A549 (cell line): ENCODE data around the gene DPP10.

Source experiments
- BHLHE40 ChIP-seq: IDR thresholded peaks from 2 replicates; pipeline ENCODE4 v1.6.1; 2012; ENCODE audit warnings: low read depth, low read length, inconsistent platforms
- MAFK ChIP-seq: fragments of 450-650 bp; IDR thresholded peaks from 2 replicates; pipeline ENCODE4 v1.6.1; 2014; ENCODE audit not compliant: partially characterized antibody
- MAX ChIP-seq: IDR thresholded peaks from 2 replicates; pipeline ENCODE4 v1.6.1; 2012
- MYC ChIP-seq: IDR thresholded peaks from 2 replicates; pipeline ENCODE4 v1.6.1; 2012; ENCODE audit warnings: mild to moderate bottlenecking, inconsistent platforms, low read length, improper control_type of control experiment, borderline replicate concordance
- NFE2L2 ChIP-seq: fragments of 150-350 bp; conservative IDR thresholded peaks from 2 replicates; pipeline ENCODE4 v1.6.1; 2014; ENCODE audit warnings: low read length
- NR3C1 ChIP-seq: fragments of >200 bp; sonication (Bioruptor Twin); formaldehyde crosslinking; IDR thresholded peaks from 3 replicates; pipeline ENCODE4 v1.6.1; 2017
- PBX3 ChIP-seq: IDR thresholded peaks from 2 replicates; pipeline ENCODE4 v1.6.1; 2012
- POLR2A ChIP-seq: IDR thresholded peaks from 2 replicates; pipeline ENCODE4 v1.6.1; 2012; ENCODE audit warnings: mild to moderate bottlenecking, low read length
- RFX5 ChIP-seq: fragments of 450-650 bp; IDR thresholded peaks from 2 replicates; pipeline ENCODE4 v1.7.1; 2014; ENCODE audit warnings: antibody characterized with exemption, mild to moderate bottlenecking, moderate library complexity
- USF2 ChIP-seq: fragments of 450-650 bp; IDR thresholded peaks from 2 replicates; pipeline ENCODE4 v1.6.1; 2014; ENCODE audit warnings: antibody characterized with exemption
- ZFP36 ChIP-seq: fragments of 450-650 bp; IDR thresholded peaks from 2 replicates; pipeline ENCODE4 v1.6.1; 2014; ENCODE audit warnings: borderline replicate concordance; ENCODE audit not compliant: partially characterized antibody
- TF ChIP-seq, protein P1 (sequence below): fragments of >200 bp; sonication (Bioruptor Twin); formaldehyde crosslinking; IDR thresholded peaks from 3 replicates; pipeline ENCODE4 v1.5.1; 2016
- TF ChIP-seq, protein P2 (sequence below): fragments of >200 bp; sonication (Bioruptor Twin); formaldehyde crosslinking; IDR thresholded peaks from 2 replicates; pipeline ENCODE4 v1.6.1; 2016

DNA sequence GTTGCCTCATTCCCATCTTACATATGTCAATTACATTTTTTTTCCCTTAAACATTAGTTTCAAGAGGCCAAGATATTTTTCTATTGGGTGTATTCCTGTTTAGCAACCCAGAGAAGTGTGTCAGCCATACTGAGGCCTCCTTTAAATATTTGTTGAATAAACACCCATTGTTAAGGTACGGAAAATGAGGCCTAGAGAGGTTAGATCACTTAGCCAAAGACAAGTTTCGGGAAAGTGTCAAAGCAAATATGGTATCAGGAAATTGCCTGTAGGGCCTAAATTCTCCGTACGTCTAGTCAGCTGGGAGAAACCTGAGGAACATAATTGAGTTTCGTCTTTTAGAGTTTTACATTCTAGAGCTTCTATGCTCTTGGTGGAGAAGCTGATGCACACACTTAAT, 1138.3 kb downstream of the DPP10 start:
- TF ChIP-seq, protein P1, sequence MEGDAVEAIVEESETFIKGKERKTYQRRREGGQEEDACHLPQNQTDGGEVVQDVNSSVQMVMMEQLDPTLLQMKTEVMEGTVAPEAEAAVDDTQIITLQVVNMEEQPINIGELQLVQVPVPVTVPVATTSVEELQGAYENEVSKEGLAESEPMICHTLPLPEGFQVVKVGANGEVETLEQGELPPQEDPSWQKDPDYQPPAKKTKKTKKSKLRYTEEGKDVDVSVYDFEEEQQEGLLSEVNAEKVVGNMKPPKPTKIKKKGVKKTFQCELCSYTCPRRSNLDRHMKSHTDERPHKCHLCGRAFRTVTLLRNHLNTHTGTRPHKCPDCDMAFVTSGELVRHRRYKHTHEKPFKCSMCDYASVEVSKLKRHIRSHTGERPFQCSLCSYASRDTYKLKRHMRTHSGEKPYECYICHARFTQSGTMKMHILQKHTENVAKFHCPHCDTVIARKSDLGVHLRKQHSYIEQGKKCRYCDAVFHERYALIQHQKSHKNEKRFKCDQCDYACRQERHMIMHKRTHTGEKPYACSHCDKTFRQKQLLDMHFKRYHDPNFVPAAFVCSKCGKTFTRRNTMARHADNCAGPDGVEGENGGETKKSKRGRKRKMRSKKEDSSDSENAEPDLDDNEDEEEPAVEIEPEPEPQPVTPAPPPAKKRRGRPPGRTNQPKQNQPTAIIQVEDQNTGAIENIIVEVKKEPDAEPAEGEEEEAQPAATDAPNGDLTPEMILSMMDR = no peak
- TF ChIP-seq RFX5 (no peak), NFE2L2 (no peak), MAX (no peak), ZFP36 (no peak), MAFK (no peak), MYC (no peak), BHLHE40 (no peak), POLR2A (no peak), PBX3 (no peak), USF2 (no peak), NR3C1 (no peak)
- TF ChIP-seq, protein P2, sequence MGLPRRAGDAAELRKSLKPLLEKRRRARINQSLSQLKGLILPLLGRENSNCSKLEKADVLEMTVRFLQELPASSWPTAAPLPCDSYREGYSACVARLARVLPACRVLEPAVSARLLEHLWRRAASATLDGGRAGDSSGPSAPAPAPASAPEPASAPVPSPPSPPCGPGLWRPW = no peak
